IMR-90 (cell line): Measurements from ENCODE around the gene MIER2.

Source experiments
- CTCF ChIP-seq: conservative IDR thresholded peaks from 2 replicates; pipeline ENCODE4 v1.5.1; 2012; ENCODE audit warnings: mild to moderate bottlenecking, low read depth, low read length, improper control_type of control experiment
- POLR2A ChIP-seq: IDR thresholded peaks from 2 replicates; pipeline ENCODE4 v1.6.1; 2012; ENCODE audit warnings: mild to moderate bottlenecking, low read depth, low read length
- SMC3 ChIP-seq: fragments of 150-350 bp; IDR thresholded peaks from 2 replicates; pipeline ENCODE4 v1.6.1; 2016; ENCODE audit warnings: low read depth, mild to moderate bottlenecking, antibody characterized with exemption, low read length, moderate library complexity

- TF ChIP-seq CTCF (no peak), POLR2A (no peak), SMC3 (no peak)
These were observed 54.8 kb downstream of the MIER2 start for GRCh38 chr19:289651-290371.
